NT2/D1 (cell line): ENCODE data around the gene SLC22A15.
"Not testable (repeated sequence)": the region's sequence is repeated elsewhere in the genome, so short reads cannot be mapped to it uniquely, and the experiment has no call there.

Experiments used
- SUZ12 ChIP-seq: IDR thresholded peaks from 2 replicates; pipeline ENCODE4 v1.6.1; 2011; ENCODE audit not compliant: insufficient read length, insufficient read depth; ENCODE audit errors: extremely low read depth
- YY1 ChIP-seq: IDR thresholded peaks from 2 replicates; pipeline ENCODE4 v1.6.1; 2011; ENCODE audit not compliant: insufficient read length, insufficient read depth
- ZNF274 ChIP-seq: IDR thresholded peaks from 2 replicates; pipeline ENCODE4 v1.6.1; 2011; ENCODE audit warnings: mild to moderate bottlenecking, low read depth, low read length

GRCh38 chr1:115971778-115972177 is 4.5 kb upstream of the SLC22A15 start:
- not testable (repeated sequence) for TF ChIP-seq YY1, ZNF274, SUZ12
